Endothelial cell of umbilical vein (primary cell): ENCODE results near the gene SLC7A8.

Source experiments
- EZH2 ChIP-seq: IDR thresholded peaks from 2 replicates; pipeline ENCODE4 v1.6.1; 2012; ENCODE audit warnings: borderline replicate concordance, low read depth, mild to moderate bottlenecking, moderate library complexity, low read length, inconsistent platforms; ENCODE audit not compliant: severe bottlenecking
- FOS ChIP-seq: IDR thresholded peaks from 2 replicates; pipeline ENCODE4 v1.6.1; 2011; ENCODE audit warnings: mild to moderate bottlenecking, low read length, moderate library complexity, borderline replicate concordance; ENCODE audit not compliant: insufficient read depth
- JUN ChIP-seq: IDR thresholded peaks from 2 replicates; pipeline ENCODE4 v1.6.1; 2011; ENCODE audit warnings: borderline replicate concordance, low read depth; ENCODE audit not compliant: insufficient read length, insufficient read depth
- MYC ChIP-seq: IDR thresholded peaks from one replicate; pipeline ENCODE4 v1.6.1; 2011; ENCODE audit warnings: mild to moderate bottlenecking, low read depth, low read length
- POLR2A ChIP-seq: IDR thresholded peaks from 2 replicates; pipeline ENCODE4 v1.6.1; 2012; ENCODE audit warnings: low read depth, mild to moderate bottlenecking, control low read depth, low read length
- POLR2AphosphoS5 ChIP-seq: IDR thresholded peaks from 2 replicates; pipeline ENCODE4 v1.6.1; 2012; ENCODE audit warnings: low read depth, mild to moderate bottlenecking, control low read depth, low read length, moderate library complexity; ENCODE audit not compliant: insufficient read depth
- TF ChIP-seq, protein P1 (sequence below), 2 donors: IDR thresholded peaks; 1 replicate in 1 of 2; 2 replicates in 1 of 2; pipeline ENCODE4 v1.5.1; 2011; ENCODE audit warnings: low read length in 2 of 2, mild to moderate bottlenecking in 2 of 2, moderate library complexity in 2 of 2, control low read depth in 1 of 2, inconsistent platforms in 1 of 2, low read depth in 1 of 2; ENCODE audit not compliant: insufficient read depth in 1 of 2; ENCODE audit errors: extremely low read depth in 1 of 2
- TF ChIP-seq, protein P2 (sequence below): IDR thresholded peaks from 2 replicates; pipeline ENCODE4 v1.6.1; 2011; ENCODE audit not compliant: insufficient read depth, insufficient read length

DNA sequence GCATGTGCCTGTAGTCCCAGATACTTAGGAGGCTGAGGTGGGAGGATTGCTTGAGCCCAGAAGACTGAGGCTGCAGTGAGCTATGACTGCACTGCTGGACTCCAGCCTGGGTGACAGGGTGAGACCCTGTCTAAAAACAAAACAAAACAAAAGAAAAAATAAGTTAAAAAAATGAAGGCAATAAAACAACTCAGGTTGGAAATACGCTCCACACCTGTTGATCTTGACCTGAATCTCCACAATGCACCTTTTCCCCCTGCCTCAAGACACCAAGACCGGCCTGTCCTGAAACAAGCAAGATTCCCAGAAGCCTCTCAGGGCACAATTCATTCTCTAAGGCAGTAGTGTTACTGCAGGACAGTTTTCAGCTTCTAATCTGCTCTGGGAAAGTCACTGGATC is 43.6 kb downstream of the SLC7A8 start:
- TF ChIP-seq, protein P1, sequence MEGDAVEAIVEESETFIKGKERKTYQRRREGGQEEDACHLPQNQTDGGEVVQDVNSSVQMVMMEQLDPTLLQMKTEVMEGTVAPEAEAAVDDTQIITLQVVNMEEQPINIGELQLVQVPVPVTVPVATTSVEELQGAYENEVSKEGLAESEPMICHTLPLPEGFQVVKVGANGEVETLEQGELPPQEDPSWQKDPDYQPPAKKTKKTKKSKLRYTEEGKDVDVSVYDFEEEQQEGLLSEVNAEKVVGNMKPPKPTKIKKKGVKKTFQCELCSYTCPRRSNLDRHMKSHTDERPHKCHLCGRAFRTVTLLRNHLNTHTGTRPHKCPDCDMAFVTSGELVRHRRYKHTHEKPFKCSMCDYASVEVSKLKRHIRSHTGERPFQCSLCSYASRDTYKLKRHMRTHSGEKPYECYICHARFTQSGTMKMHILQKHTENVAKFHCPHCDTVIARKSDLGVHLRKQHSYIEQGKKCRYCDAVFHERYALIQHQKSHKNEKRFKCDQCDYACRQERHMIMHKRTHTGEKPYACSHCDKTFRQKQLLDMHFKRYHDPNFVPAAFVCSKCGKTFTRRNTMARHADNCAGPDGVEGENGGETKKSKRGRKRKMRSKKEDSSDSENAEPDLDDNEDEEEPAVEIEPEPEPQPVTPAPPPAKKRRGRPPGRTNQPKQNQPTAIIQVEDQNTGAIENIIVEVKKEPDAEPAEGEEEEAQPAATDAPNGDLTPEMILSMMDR (IDR thresholded peaks at IDR 0.05; ENCODE audit: extremely low read depth in 1 of 2, insufficient read depth in 1 of 2, low read depth in 1 of 2, low read length in 2 of 2): no peak
- TF ChIP-seq POLR2AphosphoS5 (no peak), POLR2A (no peak), EZH2 (no peak), FOS (no peak), JUN (no peak), MYC (no peak)
- TF ChIP-seq, protein P2, sequence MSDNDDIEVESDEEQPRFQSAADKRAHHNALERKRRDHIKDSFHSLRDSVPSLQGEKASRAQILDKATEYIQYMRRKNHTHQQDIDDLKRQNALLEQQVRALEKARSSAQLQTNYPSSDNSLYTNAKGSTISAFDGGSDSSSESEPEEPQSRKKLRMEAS: no peak
